GM21723 (cell line): ENCODE results near the gene SEMA6A.
"Not testable (repeated sequence)": the region's sequence is repeated elsewhere in the genome, so short reads cannot be mapped to it uniquely, and the experiment has no call there.

ENCODE experiments used
- ATAC-seq: cut with Tn5 transposase; IDR thresholded peaks from one replicate; pipeline ENCODE4 v1.9.1; 2021; ENCODE audit warnings: mild to moderate bottlenecking, moderate library complexity; ENCODE audit not compliant: unreplicated experiment

Gene SEMA6A

GRCh38 chr5:116524051-116524904 lies 50.3 kb downstream of the SEMA6A start:
- no peak for ATAC-seq

- ATAC-seq: not testable (repeated sequence)
Observed at GRCh38 chr5:116523182-116523581, 51.4 kb downstream of the SEMA6A start.

GRCh38 chr5:116522356-116523136 lies 52.1 kb downstream of the SEMA6A start:
- no peak for ATAC-seq

GRCh38 chr5:116521173-116521872 lies 53.3 kb downstream of the SEMA6A start:
- peak; percentile 59 for ATAC-seq

- no peak for ATAC-seq
Observed at GRCh38 chr5:116520771-116521170, 53.9 kb downstream of the SEMA6A start.

- ATAC-seq: no peak
Observed at GRCh38 chr5:116518423-116518822, 56.2 kb downstream of the SEMA6A start.

- no peak for ATAC-seq
Observed at GRCh38 chr5:116517488-116517887, 57.1 kb downstream of the SEMA6A start.

- ATAC-seq: no peak
Observed at GRCh38 chr5:116516021-116516420, 58.6 kb downstream of the SEMA6A start.

GRCh38 chr5:116514421-116514970 lies 60.1 kb downstream of the SEMA6A start:
- no peak for ATAC-seq

- ATAC-seq: no peak
Observed at GRCh38 chr5:116510517-116510916, 64.1 kb downstream of the SEMA6A start.

- ATAC-seq: no peak
Observed at GRCh38 chr5:116509483-116510244, 65.0 kb downstream of the SEMA6A start.

- ATAC-seq: no peak
Observed at GRCh38 chr5:116508835-116509234, 65.8 kb downstream of the SEMA6A start.

GRCh38 chr5:116507941-116508655 lies 66.5 kb downstream of the SEMA6A start:
- no peak for ATAC-seq

- ATAC-seq: no peak
Observed at GRCh38 chr5:116507051-116507537, 67.5 kb downstream of the SEMA6A start.

- ATAC-seq: no peak
Observed at GRCh38 chr5:116506488-116506887, 68.1 kb downstream of the SEMA6A start.

GRCh38 chr5:116504593-116505166 lies 69.9 kb downstream of the SEMA6A start:
- ATAC-seq: no peak

- no peak for ATAC-seq
Observed at GRCh38 chr5:116502616-116503015, 72.0 kb downstream of the SEMA6A start.

GRCh38 chr5:116502138-116502537 lies 72.5 kb downstream of the SEMA6A start:
- no peak for ATAC-seq

- no peak for ATAC-seq
Observed at GRCh38 chr5:116498503-116499048, 76.0 kb downstream of the SEMA6A start.
